Measurements from ENCODE around the gene IGHMBP2. TPM values are rescaled to one million over a fixed set of nuclear protein-coding genes. Genes with fewer than 3 reads are reported as not detected.

IGHMBP2 gene
- total RNA-seq, 3 donors from 2014 or later (not counting 1 experiment from before 2014, with no cell fraction given), result 31.5 to 52.3 (median 48.5) TPM

- no peak for DNase-seq
- Histone ChIP-seq H3K4me1 (ENCODE audit: control insufficient read depth, insufficient read depth, low read length) (peaks cover 12% of the 10 kb centered on the region), H3K27ac (ENCODE audit: low read length) (no peak overlapping the region), H3K4me3 (ENCODE audit: low read length) (no peak overlapping the region), H3K36me3 (ENCODE audit: control insufficient read depth, insufficient read depth, low read length) (no peaks in the 10 kb centered on the region), H3K27me3 (ENCODE audit: control insufficient read depth, insufficient read depth, low read length) (no peaks in the 10 kb centered on the region), H3K9me3 (ENCODE audit: control insufficient read depth, insufficient read depth, low read length) (no peaks in the 10 kb centered on the region)
- 91% methylated on average over 31 of the region's 31 CpGs for WGBS (ENCODE audit: insufficient coverage)
- no peaks in the 10 kb centered on the region for H3K9me3 Mint-ChIP-seq
- TF ChIP-seq, protein P1, sequence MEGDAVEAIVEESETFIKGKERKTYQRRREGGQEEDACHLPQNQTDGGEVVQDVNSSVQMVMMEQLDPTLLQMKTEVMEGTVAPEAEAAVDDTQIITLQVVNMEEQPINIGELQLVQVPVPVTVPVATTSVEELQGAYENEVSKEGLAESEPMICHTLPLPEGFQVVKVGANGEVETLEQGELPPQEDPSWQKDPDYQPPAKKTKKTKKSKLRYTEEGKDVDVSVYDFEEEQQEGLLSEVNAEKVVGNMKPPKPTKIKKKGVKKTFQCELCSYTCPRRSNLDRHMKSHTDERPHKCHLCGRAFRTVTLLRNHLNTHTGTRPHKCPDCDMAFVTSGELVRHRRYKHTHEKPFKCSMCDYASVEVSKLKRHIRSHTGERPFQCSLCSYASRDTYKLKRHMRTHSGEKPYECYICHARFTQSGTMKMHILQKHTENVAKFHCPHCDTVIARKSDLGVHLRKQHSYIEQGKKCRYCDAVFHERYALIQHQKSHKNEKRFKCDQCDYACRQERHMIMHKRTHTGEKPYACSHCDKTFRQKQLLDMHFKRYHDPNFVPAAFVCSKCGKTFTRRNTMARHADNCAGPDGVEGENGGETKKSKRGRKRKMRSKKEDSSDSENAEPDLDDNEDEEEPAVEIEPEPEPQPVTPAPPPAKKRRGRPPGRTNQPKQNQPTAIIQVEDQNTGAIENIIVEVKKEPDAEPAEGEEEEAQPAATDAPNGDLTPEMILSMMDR (IDR thresholded peaks at IDR 0.05), result no peak
- H3K27ac Mint-ChIP-seq, result no peak overlapping the region
- H3K4me3 Mint-ChIP-seq, result no peak overlapping the region
- no peak for ATAC-seq
- no peaks in the 10 kb centered on the region for H3K36me3 Mint-ChIP-seq
- intact Hi-C loops (cut with micrococcal nuclease), result loop anchor here (5.0 kb wide), 1 partner anchor 133 kb away; no protein-coding TSS in a partner anchor
- peaks cover 0 to 8% of the 10 kb centered on the region in 2 donors for H3K27me3 Mint-ChIP-seq (ENCODE audit: low read depth in 2 of 2)
- peaks cover 5 to 7% of the 10 kb centered on the region in 2 donors for H3K4me1 Mint-ChIP-seq
Observed at GRCh38 chr11:68959465-68960293, 56.0 kb downstream of the IGHMBP2 start.

DNA sequence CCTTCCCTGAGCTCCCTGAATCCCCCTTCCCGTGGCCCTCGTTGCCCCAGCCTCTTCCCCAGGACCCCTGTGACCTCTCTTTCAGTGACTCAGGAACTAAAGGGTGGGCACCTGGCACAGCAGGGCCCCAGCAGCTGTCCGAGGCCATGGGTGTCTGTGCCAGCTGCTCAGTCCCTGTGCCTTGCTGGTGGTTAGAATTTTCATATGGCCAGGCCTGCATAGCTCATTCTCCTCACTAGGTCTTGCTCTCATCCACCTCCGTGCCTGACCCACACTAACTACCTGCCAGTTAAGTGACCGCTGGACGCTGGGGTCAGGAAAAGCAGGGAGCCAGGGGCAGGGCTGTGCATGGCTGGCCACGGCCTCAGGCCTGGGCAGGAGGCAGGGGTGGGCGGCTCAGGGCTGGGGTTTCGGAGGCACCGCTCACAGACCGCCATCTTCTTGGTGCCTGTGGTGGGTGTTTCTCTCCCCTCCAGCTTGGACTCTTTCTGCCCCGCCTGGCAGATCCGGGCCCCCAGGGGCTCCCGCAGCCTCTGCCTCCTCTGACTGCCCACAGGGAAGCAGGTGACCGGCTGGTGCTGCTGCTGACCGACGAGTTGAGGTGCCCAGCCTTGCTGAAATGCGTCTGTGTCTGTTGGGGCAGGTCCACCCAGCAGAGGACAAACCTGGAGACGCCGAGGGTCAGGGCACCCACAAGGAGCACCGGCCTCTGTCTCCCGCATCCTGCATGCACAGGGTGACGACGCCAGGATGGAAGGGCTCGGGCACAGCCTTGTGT lies 56.8 kb downstream of the IGHMBP2 start:
- no peaks in the 10 kb centered on the region for H3K36me3 ChIP-seq (ENCODE audit: control insufficient read depth, insufficient read depth, low read length)
- WGBS (ENCODE audit: insufficient coverage), result 86% methylated on average over 25 of the region's 25 CpGs
- ATAC-seq, result no peak
- H3K9me3 ChIP-seq (ENCODE audit: control insufficient read depth, insufficient read depth, low read length), result no peaks in the 10 kb centered on the region
- no peaks in the 10 kb centered on the region for H3K27me3 ChIP-seq (ENCODE audit: control insufficient read depth, insufficient read depth, low read length)
- H3K4me1 Mint-ChIP-seq, result peaks cover 2 to 5% of the 10 kb centered on the region in 2 donors
- no peak overlapping the region for H3K27ac ChIP-seq (ENCODE audit: low read length)
- H3K36me3 Mint-ChIP-seq, result no peaks in the 10 kb centered on the region
- intact Hi-C loops (cut with micrococcal nuclease), result no loop called here
- TF ChIP-seq, protein P1 (IDR thresholded peaks at IDR 0.05), result no peak
- no peak for DNase-seq
- no peak overlapping the region for H3K27ac Mint-ChIP-seq
- H3K4me3 Mint-ChIP-seq, result no peak overlapping the region
- no peak overlapping the region for H3K4me3 ChIP-seq (ENCODE audit: low read length)
- no peaks in the 10 kb centered on the region for H3K9me3 Mint-ChIP-seq
- peaks cover 7% of the 10 kb centered on the region for H3K4me1 ChIP-seq (ENCODE audit: control insufficient read depth, insufficient read depth, low read length)
- H3K27me3 Mint-ChIP-seq (ENCODE audit: low read depth in 2 of 2), result peaks cover 0 to 8% of the 10 kb centered on the region in 2 donors

- TF ChIP-seq, protein P1 (IDR thresholded peaks at IDR 0.05), result no peak
- WGBS (ENCODE audit: insufficient coverage), result 91% methylated on average over 8 of the region's 8 CpGs
- ATAC-seq, result no peak
- Mint-ChIP-seq H3K4me1 (peaks cover 4 to 5% of the 10 kb centered on the region in 2 donors), H3K9me3 (no peaks in the 10 kb centered on the region), H3K4me3 (no peak overlapping the region), H3K36me3 (no peaks in the 10 kb centered on the region), H3K27ac (no peak overlapping the region), H3K27me3 (ENCODE audit: low read depth in 2 of 2) (peaks cover 0 to 8% of the 10 kb centered on the region in 2 donors)
- Histone ChIP-seq H3K9me3 (ENCODE audit: control insufficient read depth, insufficient read depth, low read length) (no peaks in the 10 kb centered on the region), H3K36me3 (ENCODE audit: control insufficient read depth, insufficient read depth, low read length) (no peaks in the 10 kb centered on the region), H3K4me3 (ENCODE audit: low read length) (no peak overlapping the region), H3K27ac (ENCODE audit: low read length) (no peak overlapping the region), H3K27me3 (ENCODE audit: control insufficient read depth, insufficient read depth, low read length) (no peaks in the 10 kb centered on the region), H3K4me1 (ENCODE audit: control insufficient read depth, insufficient read depth, low read length) (peaks cover 3% of the 10 kb centered on the region)
- DNase-seq, result no peak
- intact Hi-C loops (cut with micrococcal nuclease), result no loop called here
Observed at GRCh38 chr11:68961245-68961644, 57.6 kb downstream of the IGHMBP2 start.

All from natural killer cell (primary cell).